Dedifferentiated amniotic fluid mesenchymal stem cell (primary cell): ENCODE data around the gene CHST15.
"Not testable (repeated sequence)": the region's sequence is repeated elsewhere in the genome, so short reads cannot be mapped to it uniquely, and the experiment has no call there.

ENCODE experiments used
- DNase-seq: peaks from one replicate; pipeline ENCODE4 v3.0.0-alpha.2; 2016; ENCODE audit errors: extremely low spot score

CHST15 gene

GRCh38 chr10:124124769-124125161, 31.4 kb upstream of the CHST15 start:
- DNase-seq, result no peak

DNA sequence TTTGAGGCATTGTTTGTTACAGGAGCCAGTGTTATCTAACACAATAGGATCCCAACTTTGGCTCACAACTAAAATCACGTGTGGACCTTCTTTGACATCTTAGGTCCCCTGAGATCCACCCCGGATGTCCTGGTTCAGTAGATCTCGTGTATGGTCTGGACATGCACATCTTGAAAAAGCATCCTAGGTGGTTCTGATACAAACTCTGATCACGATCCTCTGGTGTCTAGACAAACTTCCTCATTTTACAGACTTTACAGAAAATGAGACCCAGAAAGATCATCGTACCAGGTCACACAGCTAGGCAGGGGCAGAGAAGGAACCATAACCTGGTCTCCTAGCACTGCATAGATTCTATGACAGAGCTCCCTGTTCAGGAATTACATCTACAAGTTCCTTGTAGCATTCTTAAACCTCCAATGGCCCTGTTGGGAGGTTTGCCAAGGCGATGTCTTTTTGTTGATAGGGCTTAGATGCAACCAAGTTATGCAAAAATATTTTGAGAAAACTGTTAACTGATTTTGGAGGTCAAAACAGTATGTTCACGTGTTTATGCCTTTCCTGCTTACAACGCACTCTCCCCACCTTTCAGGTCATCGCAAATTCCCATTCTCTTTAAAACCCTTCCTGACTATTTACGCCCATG, 30.8 kb upstream of the CHST15 start:
- no peak for DNase-seq

- no peak for DNase-seq
Measured at GRCh38 chr10:124123156-124123555, 29.8 kb upstream of the CHST15 start.

- no peak for DNase-seq
Measured at GRCh38 chr10:124122211-124122610, 28.8 kb upstream of the CHST15 start.

GRCh38 chr10:124120410-124121061, 27.1 kb upstream of the CHST15 start:
- no peak for DNase-seq

DNA sequence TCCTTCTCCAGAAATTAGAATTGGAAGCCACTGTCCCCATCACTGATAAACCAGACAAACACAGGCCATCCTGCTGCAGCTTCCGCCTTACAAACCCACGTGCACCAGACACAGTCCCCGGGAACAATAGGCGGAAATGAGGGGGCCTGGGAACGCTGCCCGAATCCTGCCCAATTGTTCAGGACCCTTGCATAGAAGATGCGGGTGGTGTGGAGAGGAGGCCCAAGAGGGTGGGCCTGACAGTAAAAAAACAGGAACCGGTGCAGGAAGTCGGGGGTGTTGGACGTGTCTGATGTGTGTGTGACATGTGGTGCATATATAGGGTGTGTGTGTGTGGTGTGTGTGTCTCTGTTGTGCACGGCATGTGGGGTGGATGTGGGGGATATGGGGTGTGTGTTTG, 26.5 kb upstream of the CHST15 start:
- no peak for DNase-seq

DNA sequence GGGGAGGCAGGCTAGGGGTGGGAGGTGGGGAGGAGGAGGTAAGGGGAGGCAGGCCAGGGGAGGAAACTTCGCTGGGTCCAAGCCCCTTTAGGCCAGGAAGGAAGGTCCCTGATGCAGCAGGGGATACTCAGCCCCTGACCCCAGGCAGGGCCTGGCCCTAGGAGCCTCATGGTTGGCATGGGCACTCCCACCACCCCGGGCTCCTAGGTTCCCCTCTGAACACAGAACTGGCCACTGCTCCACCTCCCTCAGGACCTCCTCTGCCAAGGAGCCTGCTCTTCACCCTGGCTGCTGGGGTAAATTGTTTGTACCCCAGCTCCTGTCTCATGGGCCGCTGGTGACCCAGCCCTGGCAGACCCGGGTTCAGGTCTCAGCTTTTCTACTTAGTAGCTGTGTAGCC, 25.8 kb upstream of the CHST15 start:
- no peak for DNase-seq

DNA sequence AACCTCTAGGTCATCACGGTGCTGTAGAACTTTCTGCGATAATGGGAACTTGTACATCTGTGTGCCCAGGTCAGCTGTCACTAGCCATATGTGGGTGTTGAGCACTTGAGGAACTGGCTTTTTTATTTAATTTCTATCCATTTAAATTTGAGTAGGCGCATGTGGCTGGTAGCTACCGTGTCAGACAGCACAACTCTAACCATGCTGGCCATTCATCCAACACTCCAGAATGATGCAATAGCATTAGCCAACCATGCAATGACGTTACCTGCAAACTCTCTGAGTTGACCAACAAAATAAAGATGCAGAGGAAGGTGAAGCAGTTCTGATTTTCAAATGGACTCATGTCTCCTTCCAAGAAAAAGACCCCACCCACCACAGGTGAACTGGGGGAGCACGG, 24.4 kb upstream of the CHST15 start:
- DNase-seq, result no peak

DNA sequence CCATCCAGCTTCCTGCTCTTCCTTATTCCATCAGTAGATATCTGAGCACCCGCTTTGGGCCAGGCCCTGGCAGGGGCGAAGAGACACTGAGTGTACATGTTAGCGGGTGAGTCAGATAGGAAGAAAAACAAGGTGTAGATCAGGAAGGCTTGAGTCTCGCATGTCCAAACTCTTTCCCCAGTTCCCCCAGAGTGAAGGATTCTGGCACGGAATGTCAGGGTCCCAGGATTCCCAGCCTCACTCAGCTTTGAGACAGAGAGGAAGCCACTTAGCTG, 24.1 kb upstream of the CHST15 start:
- DNase-seq, result no peak

DNA sequence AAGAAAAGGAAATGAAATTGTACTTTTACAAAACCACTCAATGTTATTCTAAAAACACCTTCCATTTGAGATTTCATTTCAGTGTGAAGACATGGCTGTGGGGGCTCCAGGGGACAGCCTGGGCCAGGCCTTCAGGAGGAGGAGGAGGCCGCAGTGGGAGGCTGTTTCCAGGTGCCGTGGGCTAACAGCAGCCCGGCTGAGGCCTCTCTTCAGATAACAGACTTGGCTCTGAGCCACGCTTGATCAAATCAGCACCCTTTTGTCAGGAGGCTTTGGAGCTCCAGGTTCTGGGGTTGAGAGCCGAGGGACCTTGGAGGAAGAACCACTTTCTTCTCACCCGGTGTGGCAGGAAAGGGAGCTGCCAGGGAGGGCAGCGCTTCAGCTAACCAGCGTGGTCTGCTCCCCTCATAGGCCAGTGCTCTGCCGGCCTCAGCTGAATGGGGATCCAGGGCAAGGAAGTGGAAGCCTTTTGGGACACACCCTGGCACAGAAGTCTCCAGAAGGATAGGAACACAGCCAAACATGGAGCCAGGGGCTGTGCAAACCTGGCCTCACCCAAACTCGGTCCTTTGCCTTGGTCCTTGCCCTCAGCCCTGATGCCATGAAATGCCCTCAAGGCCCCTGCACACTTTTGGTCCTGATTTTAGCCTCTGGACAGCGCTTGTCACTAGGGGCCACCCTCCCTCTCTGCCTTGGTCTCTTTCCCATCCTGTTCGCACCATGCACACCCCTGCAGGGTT, 23.5 kb upstream of the CHST15 start:
- DNase-seq, result no peak

GRCh38 chr10:124114696-124115095, 21.3 kb upstream of the CHST15 start:
- no peak for DNase-seq

- no peak for DNase-seq
Measured at GRCh38 chr10:124112891-124113580, 19.6 kb upstream of the CHST15 start.

GRCh38 chr10:124110882-124111281, 17.5 kb upstream of the CHST15 start:
- DNase-seq, result no peak

DNA sequence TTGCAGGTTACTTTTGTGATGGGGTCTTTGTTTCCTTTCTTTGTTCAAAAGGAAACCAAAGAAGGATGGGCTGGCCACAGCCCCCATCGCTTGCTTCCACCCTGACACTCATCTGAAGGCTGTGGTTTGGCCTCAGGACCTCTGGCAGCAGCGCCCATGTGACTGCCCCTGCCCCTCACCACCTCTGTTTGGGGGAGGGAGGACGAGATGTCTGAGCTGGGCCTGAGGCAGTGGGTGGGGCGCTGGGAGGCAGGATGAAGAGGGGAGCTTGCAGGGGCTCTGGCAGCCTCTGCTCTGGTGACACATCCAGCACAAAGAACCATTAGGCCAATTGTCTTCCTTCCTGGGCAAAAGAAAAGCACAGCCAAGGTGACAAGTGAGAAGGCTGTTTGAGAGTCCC, 15.9 kb upstream of the CHST15 start:
- DNase-seq, result no peak

DNA sequence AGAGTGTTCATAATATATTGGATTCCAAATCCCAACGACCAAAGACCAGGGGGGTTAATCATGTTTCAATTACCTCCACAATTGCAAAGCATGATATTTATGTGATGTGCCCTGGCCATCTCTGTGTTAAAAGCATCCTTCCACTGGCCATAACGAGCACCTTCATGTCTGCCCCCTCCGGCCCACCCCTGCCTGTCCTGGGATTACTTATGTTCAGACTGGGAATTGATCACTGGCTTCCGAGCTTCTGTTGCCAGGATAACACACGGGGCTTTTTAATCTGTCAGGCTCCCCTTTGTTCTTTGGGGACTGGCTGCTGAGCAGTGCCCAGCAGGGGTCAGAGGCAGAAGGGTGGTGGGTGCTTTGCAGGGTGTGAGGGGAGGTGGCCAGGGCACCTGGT, 13.7 kb upstream of the CHST15 start:
- no peak for DNase-seq

DNA sequence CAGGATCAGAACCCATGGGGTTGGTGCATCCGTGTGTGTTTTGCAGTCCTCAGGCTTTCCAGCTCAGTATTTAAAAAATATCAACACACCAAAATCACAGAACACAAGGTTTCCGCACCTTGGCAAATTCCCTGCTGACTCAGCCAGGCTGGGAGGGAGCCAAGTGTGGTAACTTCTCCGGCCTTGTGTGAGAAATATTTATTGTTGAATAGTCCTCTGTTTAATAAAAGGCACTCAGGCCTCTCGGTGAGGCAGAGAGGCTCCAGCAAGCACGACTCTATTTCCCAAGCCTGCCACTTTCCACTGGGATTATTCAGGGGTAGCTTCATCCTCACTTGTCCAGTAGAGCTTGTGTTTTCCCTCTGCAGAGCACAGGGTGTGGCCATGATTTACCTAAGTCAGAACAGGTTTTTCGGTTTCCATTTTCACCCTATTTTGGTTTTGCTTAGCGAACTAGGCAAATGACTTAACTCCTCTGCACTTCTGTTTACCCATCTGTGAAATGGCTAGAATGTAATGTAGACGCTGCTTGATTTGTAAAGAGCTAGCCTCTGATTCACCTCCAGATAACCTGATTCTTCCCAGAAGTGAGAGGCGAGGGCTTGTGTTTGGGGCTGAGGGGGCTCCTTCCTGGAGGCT, 13.0 kb upstream of the CHST15 start:
- no peak for DNase-seq

GRCh38 chr10:124105594-124105993, 12.2 kb upstream of the CHST15 start:
- no peak for DNase-seq

- no peak for DNase-seq
Measured at GRCh38 chr10:124105045-124105444, 11.6 kb upstream of the CHST15 start.

GRCh38 chr10:124104011-124104627, 10.7 kb upstream of the CHST15 start:
- DNase-seq, result no peak

DNA sequence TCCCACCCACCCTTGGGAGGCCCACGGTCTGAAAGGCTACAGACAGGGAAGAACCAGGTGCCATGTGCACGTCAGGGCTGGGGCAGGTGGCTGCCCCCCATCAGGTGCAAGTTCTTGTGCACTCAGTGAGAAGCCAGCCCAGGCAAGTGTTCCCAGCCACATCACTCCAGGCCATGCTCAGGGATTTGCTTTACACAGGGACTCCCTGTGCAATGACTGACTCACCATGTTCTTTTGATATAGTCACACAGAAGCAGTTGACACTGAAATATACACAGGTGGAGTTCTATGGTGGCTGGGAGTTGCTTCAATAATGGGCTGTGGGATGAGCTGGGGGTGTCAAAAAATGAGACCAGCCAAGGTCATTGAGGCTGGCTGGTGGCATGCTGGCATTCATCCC, 8.0 kb upstream of the CHST15 start:
- no peak for DNase-seq

GRCh38 chr10:124100651-124101050, 7.3 kb upstream of the CHST15 start:
- DNase-seq, result not testable (repeated sequence)

- DNase-seq, result no peak
Measured at GRCh38 chr10:124100124-124100523, 6.7 kb upstream of the CHST15 start.
